HG03442 (cell line): ENCODE data around the gene BLTP1.

ENCODE experiments used
- ATAC-seq: cut with Tn5 transposase; IDR thresholded peaks from one replicate; pipeline ENCODE4 v1.9.1; 2021; ENCODE audit warnings: mild to moderate bottlenecking, moderate library complexity; ENCODE audit not compliant: unreplicated experiment

Gene BLTP1

GRCh38 chr4:122163767-122164166 is 11.6 kb downstream of the BLTP1 start:
- ATAC-seq = no peak

- no peak for ATAC-seq
Observed at GRCh38 chr4:122167369-122167768, 15.2 kb downstream of the BLTP1 start.

- no peak for ATAC-seq
Observed at GRCh38 chr4:122170775-122171174, 18.6 kb downstream of the BLTP1 start.

- no peak for ATAC-seq
Observed at GRCh38 chr4:122171323-122171722, 19.2 kb downstream of the BLTP1 start.

GRCh38 chr4:122172266-122172665 is 20.1 kb downstream of the BLTP1 start:
- ATAC-seq = no peak

GRCh38 chr4:122178961-122179360 is 26.8 kb downstream of the BLTP1 start:
- ATAC-seq = no peak

- no peak for ATAC-seq
Observed at GRCh38 chr4:122195718-122196117, 43.6 kb downstream of the BLTP1 start.
